ENCODE data around the gene PTH1R. TPM values are rescaled to one million over a fixed set of nuclear protein-coding genes. Genes with fewer than 3 reads are reported as not detected.

The PTH1R gene
- total RNA-seq: under 1 TPM in 1 of 2 donors, not detected in 1; 0.33 TPM

GRCh38 chr3:46877406-46878125, at the start of gene PTH1R:
TSS of gene PTH1R (plus strand) at chr3:46877721. CDS start at chr3:46883560, 5,839 bp downstream.

GRCh38 chr3:46863261-46863782, 14.2 kb upstream of the PTH1R start, which contains the start of gene MYL3:
TSS of gene MYL3 (minus strand) at chr3:46863444. CDS start at chr3:46863390, 54 bp downstream.

Small RNAs within 50 kb of the gene (small RNA-seq; reads per million reads assigned to genes)
- 0 reads per million in 2 donors for gene AC109583.2

Other genes starting within 250 kb of the PTH1R start
- gene ALS2CL, start 184.0 kb upstream of the PTH1R start, total RNA-seq: 1 to 10 TPM in 1 of 2 donors, under 1 TPM in 1; 0.67 to 4.5 TPM
- not detected for gene TMIE, start 176.3 kb upstream of the PTH1R start, total RNA-seq
- not detected for gene PRSS50, start 159.9 kb upstream of the PTH1R start, total RNA-seq
- gene MYL3, start 14.3 kb upstream of the PTH1R start, total RNA-seq: not detected
- gene CCDC12, start 99.0 kb downstream of the PTH1R start, total RNA-seq: 10 to 100 TPM; 17.2 to 26.6 TPM
- 1 to 10 TPM; 4.5 to 6.3 TPM for gene NBEAL2, start 101.9 kb downstream of the PTH1R start, total RNA-seq